Activated CD8-positive, alpha-beta T cell treated with anti-CD3 and anti-CD28 coated beads, Interleukin-2, amount 10 ng/mL, durations not matched to agents 7 days and 5 days (primary cell): ENCODE measurements around the gene TSPAN2. TPM values are rescaled to one million over a fixed set of nuclear protein-coding genes. Genes with fewer than 3 reads are reported as not detected.
A peak's percentile ranks its signal among the peaks of the same experiment; 100 is the strongest.

ENCODE experiments used
- ATAC-seq: fragments of 150-1000 bp; cut with Tn5 transposase; one replicate; pipeline ENCODE4 v1.10.0; 2021; ENCODE audit warnings: moderate library complexity
- CTCF ChIA-PET: fragments of 350-600 bp; sonication (Branson Sonifier 250); formaldehyde crosslinking; loops from one replicate; lab custom pipeline; 2021; ENCODE audit warnings: antibody characterized with exemption; lab: Charles Lee
- POLR2A ChIA-PET: fragments of 350-600 bp; sonication (Branson Sonifier 250); formaldehyde crosslinking; loops from one replicate; lab custom pipeline; 2021; ENCODE audit warnings: antibody characterized with exemption; lab: Charles Lee
- DNase-seq: peaks from one replicate; pipeline ENCODE4 v3.0.0-alpha.2; 2020
- H3K27ac Mint-ChIP-seq: one replicate; pipeline ENCODE4 v1.8.0; 2021; ENCODE audit warnings: mild to moderate bottlenecking, mixed read lengths
- H3K27me3 Mint-ChIP-seq: one replicate; pipeline ENCODE4 v1.8.0; 2021; ENCODE audit warnings: low read depth, mixed read lengths
- H3K36me3 Mint-ChIP-seq: one replicate; pipeline ENCODE4 v1.8.0; 2021; ENCODE audit warnings: low read depth, mixed read lengths
- H3K4me1 Mint-ChIP-seq: one replicate; pipeline ENCODE4 v1.8.0; 2021; ENCODE audit warnings: low read depth, mixed read lengths
- H3K4me3 Mint-ChIP-seq: one replicate; pipeline ENCODE4 v1.8.0; 2021; ENCODE audit warnings: mild to moderate bottlenecking, mixed read lengths
- H3K9me3 Mint-ChIP-seq: one replicate; pipeline ENCODE4 v1.8.0; 2022; ENCODE audit warnings: mixed read lengths; ENCODE audit not compliant: insufficient read depth
- total RNA-seq, 2 experiments: library from RNA; stranded (reverse); gene quantifications; one replicate each; pipeline ENCODE4 v1.2.3, GENCODE V29; 2021

Gene TSPAN2
- total RNA-seq, 2 experiments from 2014 or later, result 0.31 to 0.84 TPM

DNA sequence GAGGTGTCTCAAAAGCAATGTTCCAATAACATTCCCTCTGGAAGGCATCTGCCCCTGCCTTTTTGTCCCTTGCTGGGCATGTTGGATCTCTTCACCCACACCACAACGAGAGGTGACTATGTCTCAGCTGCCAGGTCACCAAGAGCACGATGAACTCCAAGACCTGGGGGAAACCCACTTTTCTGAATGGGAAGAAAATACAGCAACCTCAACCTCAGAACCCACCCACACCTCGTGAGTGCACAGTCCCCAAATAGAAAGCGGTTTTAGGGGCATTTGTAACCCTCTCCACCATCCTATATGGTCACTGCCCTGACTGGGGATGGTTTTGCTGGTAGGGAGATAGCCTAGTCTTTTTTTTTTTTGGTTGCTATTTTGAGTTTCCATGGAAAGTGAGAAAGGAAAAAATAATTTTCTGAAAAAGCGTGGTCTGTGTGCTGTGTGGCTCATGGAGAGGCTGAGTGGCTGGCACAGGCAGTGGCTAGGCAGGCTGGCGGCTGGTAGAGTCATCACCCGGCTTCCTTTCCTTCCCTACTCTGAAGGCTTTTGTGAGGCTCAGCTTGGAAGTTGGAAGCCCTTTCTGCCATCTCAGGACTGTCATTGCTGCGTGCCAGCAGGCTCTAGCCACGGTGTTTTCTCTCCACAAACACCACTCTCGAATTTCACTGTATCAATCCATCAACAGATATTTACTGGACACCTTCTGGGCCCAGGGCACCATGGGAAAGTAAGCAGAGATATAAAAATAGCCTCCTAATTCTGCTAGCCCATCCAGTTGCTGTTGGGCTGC is 15.8 kb downstream of the TSPAN2 start:
- ATAC-seq (no peak), DNase-seq (no peak)
- Mint-ChIP-seq H3K4me1 (peaks cover 2% of the 10 kb centered on the region), H3K27me3 (peaks cover 11% of the 10 kb centered on the region), H3K4me3 (no peak overlapping the region), H3K36me3 (no peaks in the 10 kb centered on the region), H3K9me3 (no peaks in the 10 kb centered on the region), H3K27ac (no peak overlapping the region)
- ChIA-PET POLR2A (interaction anchor here (2.9 kb wide), 1 partner anchor 26 kb away, joined by 9 read pairs; no protein-coding TSS in a partner anchor), CTCF (interaction anchor here (0.7 to 2.6 kb wide), 3 partner anchors 20 to 34 kb away, joined by 3 to 13 read pairs (median 8); no protein-coding TSS in a partner anchor)

DNA sequence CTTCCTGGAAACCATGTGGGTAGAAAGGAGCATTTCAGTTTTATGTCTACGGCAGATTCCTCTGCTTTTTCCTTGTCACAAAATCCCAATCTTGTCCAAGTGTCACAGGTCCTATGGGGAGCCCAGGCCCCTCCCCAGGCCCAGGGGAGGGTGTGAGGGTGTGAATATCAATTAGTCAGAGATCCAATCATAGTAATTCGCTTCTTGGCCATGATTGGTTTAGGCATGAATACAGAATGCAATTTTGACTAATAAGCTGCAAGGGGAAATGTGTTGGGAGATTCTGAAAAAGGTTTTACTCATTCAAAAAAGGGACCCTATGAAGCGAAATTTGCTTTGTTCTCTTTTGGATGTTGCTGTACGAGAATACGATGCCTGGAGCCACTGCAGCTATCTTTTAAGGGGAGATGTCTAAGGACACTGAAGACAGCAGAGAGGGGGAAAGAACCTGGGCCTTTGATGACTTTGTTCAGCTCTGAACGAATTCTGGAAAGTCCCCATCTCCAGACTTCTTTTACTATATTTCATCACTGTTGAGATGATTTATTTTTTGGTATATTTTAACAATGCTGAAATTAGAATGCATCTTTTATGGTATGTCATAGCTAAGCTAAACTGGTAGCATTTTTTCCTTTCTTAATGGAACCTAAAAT is 18.2 kb downstream of the TSPAN2 start:
- Mint-ChIP-seq H3K36me3 (no peaks in the 10 kb centered on the region), H3K4me3 (no peak overlapping the region), H3K27me3 (peaks cover 9% of the 10 kb centered on the region), H3K27ac (no peak overlapping the region), H3K9me3 (no peaks in the 10 kb centered on the region), H3K4me1 (peaks cover 2% of the 10 kb centered on the region)
- ATAC-seq (no peak), DNase-seq (no peak)
- ChIA-PET CTCF (interaction anchor here (2.0 to 2.6 kb wide), 2 partner anchors 18 to 28 kb away, joined by 8 to 13 read pairs; no protein-coding TSS in a partner anchor), POLR2A (interaction anchor here (2.9 kb wide), 1 partner anchor 28 kb away, joined by 9 read pairs; no protein-coding TSS in a partner anchor)

DNA sequence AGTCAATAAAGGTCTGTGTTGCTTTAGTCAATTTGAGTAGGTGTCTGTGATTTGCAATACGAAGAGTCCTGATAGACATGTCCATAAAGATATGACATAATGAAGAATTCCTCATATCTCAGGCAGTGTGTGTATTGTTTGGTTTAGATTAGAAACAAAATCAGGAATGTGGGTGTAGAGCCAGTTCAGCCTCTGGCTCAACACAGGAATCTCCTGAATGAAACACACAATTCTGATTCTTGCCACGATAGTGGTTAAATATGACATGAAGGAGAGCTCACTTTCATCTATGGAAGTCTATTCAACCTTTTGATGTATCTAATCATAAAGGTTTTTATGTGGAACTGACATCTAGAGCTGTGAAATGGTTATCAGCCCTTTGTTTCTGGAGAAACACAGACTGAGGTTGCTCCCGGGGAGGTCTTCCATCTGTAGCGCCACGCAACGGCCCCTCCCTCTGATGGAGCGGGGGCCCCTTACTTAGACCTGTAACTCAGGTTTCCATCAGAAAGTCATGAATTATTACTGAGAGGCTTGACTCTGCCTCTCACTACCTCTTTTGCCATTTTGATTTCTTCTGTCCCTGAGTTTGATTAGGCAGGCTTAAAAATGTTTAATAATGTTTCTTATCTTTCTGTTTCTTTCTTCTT is 19.5 kb downstream of the TSPAN2 start:
- Mint-ChIP-seq H3K36me3 (no peaks in the 10 kb centered on the region), H3K4me3 (no peak overlapping the region), H3K9me3 (no peaks in the 10 kb centered on the region), H3K27ac (no peak overlapping the region), H3K4me1 (no peaks in the 10 kb centered on the region), H3K27me3 (peaks cover 7% of the 10 kb centered on the region)
- no peak for ATAC-seq
- no peak for DNase-seq
- ChIA-PET CTCF (interaction anchor here (0.9 to 1.6 kb wide), 2 partner anchors 17 to 38 kb away, joined by 3 to 5 read pairs; no protein-coding TSS in a partner anchor), POLR2A (no interaction called here)

DNA sequence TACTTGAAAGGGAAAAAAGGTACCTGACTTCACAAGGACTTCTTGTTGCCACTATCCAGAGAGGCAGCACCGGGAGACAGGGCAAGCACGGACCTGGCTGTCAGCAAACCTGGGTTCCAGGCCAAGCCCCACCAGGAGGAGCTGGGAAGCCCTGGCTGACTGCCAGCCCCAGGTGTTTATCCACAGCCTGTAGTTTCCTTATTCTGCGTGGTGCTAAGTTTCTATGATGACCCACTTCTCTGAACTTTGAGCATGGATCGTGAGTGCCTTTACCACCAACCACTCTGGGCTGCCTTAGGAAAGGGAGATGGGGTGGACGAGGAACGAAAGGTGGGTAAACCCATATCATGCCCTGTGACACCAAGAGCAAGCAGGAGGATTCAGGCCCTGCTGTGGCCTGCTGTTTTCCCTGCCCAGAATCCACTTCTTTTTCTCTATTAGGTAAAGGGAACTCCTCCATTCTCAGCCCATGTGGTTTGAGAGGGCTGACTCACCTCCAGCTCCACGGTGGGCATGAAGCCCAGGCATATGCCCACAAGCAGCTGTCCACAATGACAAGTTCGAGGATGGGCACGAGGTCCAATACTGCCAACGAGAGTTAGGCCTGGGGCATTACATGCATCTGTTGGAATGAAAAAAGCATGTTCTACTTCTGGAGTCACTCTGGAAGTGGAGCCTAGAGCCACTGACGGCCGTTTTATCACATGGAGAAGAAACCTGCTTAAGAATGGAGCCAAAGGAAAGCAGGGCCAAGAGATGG is 20.3 kb downstream of the TSPAN2 start:
- ATAC-seq (no peak), DNase-seq (no peak)
- no peak overlapping the region for H3K27ac Mint-ChIP-seq
- no peak overlapping the region for H3K4me3 Mint-ChIP-seq
- H3K4me1 Mint-ChIP-seq, result peaks cover 6% of the 10 kb centered on the region
- no peaks in the 10 kb centered on the region for H3K36me3 Mint-ChIP-seq
- ChIA-PET CTCF (interaction anchor here (0.9 to 1.6 kb wide), 2 partner anchors 16 to 38 kb away, joined by 3 to 5 read pairs; no protein-coding TSS in a partner anchor), POLR2A (interaction anchor here (0.5 kb wide), 1 partner anchor 28 kb away, joined by 5 read pairs; no protein-coding TSS in a partner anchor)
- peaks cover under 1% of the 10 kb centered on the region for H3K27me3 Mint-ChIP-seq
- no peaks in the 10 kb centered on the region for H3K9me3 Mint-ChIP-seq

DNA sequence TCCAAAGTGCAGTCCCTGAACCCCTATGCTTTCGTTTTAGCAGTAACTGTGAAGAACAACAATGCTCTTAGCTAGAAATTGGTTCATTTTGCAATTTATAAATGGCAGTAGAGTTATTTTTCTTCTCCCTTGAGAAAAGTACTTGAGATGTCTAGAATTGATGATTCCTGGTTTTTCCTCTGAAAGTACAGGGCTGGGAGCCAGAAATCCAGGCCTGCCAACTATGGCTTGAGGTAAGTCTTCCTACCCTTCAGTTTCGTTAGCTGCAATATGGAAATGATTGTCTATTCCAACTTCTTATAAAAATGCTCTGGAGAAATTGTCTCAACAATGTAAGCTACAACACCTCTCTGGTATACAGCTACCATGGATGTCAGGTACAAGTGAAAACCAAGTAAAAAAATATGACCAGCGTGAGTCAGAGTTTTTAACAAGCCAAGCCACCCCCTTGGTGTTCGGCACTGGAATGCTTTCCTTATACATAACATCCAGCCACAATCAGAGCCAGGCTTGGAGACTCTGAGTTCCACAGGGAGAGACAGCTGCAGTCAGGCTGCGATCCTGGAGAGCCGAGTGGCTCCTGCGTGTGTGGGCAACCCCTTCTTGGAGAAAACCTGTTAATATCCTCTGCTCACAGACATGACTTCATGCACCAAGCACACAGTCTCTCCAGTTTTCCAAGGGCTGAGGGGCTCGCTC is 22.0 kb downstream of the TSPAN2 start:
- DNase-seq (no peak), ATAC-seq (no peak)
- H3K27ac Mint-ChIP-seq, result no peak overlapping the region
- no peaks in the 10 kb centered on the region for H3K9me3 Mint-ChIP-seq
- peaks cover 4% of the 10 kb centered on the region for H3K36me3 Mint-ChIP-seq
- H3K4me3 Mint-ChIP-seq, result no peak overlapping the region
- H3K27me3 Mint-ChIP-seq, result no peaks in the 10 kb centered on the region
- POLR2A ChIA-PET, result no interaction called here
- CTCF ChIA-PET, result interaction anchor here (0.9 to 1.5 kb wide), 3 partner anchors 14 to 29 kb away, joined by 3 to 9 read pairs (median 4); no protein-coding TSS in a partner anchor
- H3K4me1 Mint-ChIP-seq, result peaks cover 22% of the 10 kb centered on the region

DNA sequence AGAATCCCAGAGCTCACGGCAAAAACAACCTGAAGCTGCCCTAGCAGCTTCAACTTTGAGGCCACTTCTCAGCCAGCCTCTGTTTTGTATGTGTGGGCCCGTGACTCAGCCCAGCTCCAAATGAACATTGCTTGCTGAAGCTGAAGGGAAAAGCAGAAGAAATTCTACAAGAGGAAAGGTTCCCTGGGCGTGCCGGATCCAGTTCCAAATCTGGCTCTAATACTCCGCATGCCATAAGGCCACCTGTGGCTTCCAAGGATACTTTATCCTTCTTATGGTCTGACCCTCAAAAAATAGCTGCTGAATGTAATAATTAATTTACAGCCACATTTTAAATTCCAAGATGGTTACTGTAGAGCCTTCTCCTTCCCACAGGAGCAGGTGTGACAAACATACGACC is 24.3 kb downstream of the TSPAN2 start:
- Mint-ChIP-seq H3K9me3 (no peaks in the 10 kb centered on the region), H3K4me3 (no peak overlapping the region), H3K27me3 (peaks cover 2% of the 10 kb centered on the region), H3K27ac (no peak overlapping the region), H3K4me1 (peaks cover 32% of the 10 kb centered on the region), H3K36me3 (peaks cover 4% of the 10 kb centered on the region)
- ChIA-PET POLR2A (interaction anchor here (0.5 to 1.5 kb wide), 2 partner anchors 34 to 79 kb away, joined by 4 to 6 read pairs; no protein-coding TSS in a partner anchor), CTCF (interaction anchor here (0.6 to 1.4 kb wide), 3 partner anchors 12 to 15 kb away, joined by 3 to 6 read pairs (median 3); no protein-coding TSS in a partner anchor)
- no peak for DNase-seq
- no peak for ATAC-seq

DNA sequence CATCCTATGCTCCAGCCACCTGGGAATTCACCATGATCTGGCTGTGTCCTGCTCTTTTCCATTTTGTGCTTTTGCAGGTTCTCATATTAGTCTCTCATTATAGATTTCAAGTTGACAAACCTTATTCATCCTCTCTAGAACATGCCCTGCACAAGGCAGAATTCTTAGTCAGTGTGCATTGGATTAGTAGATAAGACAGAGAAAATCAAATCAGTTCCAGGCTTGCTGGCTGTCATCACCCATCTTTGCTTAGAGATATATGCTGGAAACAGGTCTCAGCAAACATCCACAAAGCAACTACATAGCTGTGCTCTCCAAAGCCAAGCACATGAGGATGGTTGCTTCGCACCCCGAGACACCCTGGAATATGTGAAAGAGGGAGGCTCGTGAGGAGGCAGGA is 24.8 kb downstream of the TSPAN2 start:
- ATAC-seq (no peak), DNase-seq (no peak)
- H3K36me3 Mint-ChIP-seq, result peaks cover 4% of the 10 kb centered on the region
- ChIA-PET POLR2A (interaction anchor here (1.5 kb wide), 1 partner anchor 35 kb away, joined by 6 read pairs; no protein-coding TSS in a partner anchor), CTCF (interaction anchor here (0.6 to 1.4 kb wide), 2 partner anchors 11 to 14 kb away, joined by 3 to 6 read pairs; no protein-coding TSS in a partner anchor)
- H3K4me3 Mint-ChIP-seq, result no peak overlapping the region
- H3K27me3 Mint-ChIP-seq, result peaks cover 2% of the 10 kb centered on the region
- H3K4me1 Mint-ChIP-seq, result peaks cover 32% of the 10 kb centered on the region
- H3K27ac Mint-ChIP-seq, result no peak overlapping the region
- H3K9me3 Mint-ChIP-seq, result no peaks in the 10 kb centered on the region

DNA sequence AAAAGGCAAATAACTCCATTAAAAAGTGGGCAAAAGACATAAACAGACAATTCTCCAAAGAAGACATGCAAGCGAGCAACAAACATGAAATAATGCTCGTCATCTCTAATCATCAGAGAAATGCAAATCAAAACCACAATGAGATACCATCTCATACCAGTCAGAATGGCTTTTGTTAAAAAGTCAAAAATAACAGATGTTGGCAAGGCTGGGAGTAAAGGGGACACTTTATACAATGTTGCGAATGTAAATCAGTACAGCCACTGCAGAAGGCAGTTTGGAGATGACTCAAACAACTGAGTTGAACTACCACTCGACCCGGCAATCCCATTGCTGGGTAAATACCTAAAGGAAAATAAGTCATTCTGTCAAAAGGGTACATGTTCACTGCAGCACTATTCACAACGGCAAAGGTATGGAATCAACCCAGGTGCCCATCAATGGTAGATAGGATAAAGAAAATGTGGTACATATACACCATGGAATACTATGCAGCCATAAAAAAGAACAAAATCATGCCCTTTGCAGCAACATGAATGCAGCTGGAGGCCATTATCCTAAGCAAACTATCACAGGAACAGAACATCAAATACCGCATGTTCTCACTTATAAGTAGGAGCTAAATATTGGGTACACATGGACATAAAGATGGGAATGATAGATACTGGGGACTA is 25.9 kb downstream of the TSPAN2 start:
- peak; percentile 26 for ATAC-seq
- Mint-ChIP-seq H3K4me1 (peaks cover 32% of the 10 kb centered on the region), H3K27ac (peak overlapping the region; percentile 78), H3K4me3 (peak overlapping the region; percentile 7), H3K36me3 (peaks cover 4% of the 10 kb centered on the region), H3K27me3 (peaks cover 2% of the 10 kb centered on the region), H3K9me3 (no peaks in the 10 kb centered on the region)
- ChIA-PET POLR2A (no interaction called here), CTCF (interaction anchor here (0.8 kb wide), 1 partner anchor 51 kb away, joined by 3 read pairs; no protein-coding TSS in a partner anchor)
- DNase-seq, result no peak

DNA sequence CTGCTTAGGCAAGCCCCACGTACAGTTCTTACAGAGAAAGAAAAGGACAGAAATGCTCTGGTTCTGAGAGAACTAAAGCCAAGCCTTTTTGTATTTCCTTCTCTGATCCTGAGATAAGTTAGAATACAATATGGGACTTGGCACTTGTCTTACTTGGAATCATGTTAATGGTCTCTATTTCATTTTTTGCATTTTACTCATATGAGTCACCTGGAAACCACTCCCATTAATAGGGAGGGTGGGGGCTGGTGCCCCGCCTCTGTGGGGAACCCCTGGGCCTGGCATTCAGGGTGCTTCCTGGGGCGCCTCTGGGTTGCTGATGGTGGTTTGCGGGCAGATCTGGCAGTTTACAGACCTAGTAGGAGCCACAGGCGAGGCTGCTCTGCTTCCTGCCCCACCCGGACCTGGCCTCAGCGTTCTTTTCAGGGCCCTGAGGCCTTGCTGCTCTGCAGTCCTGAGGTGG is 26.7 kb downstream of the TSPAN2 start:
- DNase-seq (peak; percentile 96), ATAC-seq (peak; percentile 99)
- H3K4me3 Mint-ChIP-seq, result peak overlapping the region; percentile 34
- POLR2A ChIA-PET, result no interaction called here
- peak overlapping the region; percentile 78 for H3K27ac Mint-ChIP-seq
- peaks cover 4% of the 10 kb centered on the region for H3K36me3 Mint-ChIP-seq
- no peaks in the 10 kb centered on the region for H3K9me3 Mint-ChIP-seq
- CTCF ChIA-PET, result interaction anchor here (0.6 to 1.8 kb wide), 3 partner anchors 9 to 37 kb away, joined by 3 to 6 read pairs (median 3); no protein-coding TSS in a partner anchor
- peaks cover 2% of the 10 kb centered on the region for H3K27me3 Mint-ChIP-seq
- H3K4me1 Mint-ChIP-seq, result peaks cover 32% of the 10 kb centered on the region

DNA sequence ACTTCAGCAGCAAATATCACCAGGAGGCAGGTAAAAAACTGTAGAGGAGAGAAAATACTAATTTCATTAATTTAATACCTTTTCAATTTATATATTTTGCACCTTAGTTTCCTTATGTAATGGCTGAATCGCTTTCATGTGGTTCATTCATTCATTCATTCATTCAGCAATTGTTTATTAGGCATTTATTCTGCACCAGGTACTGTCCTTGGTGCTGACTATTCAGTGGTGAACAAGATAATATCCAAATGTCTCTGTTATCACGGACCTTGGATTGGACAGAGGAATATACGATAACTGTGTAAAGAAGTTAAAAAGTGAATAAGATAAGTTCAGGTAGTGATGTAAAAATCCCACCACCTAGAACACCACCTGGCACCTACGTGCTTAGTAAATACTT is 28.8 kb downstream of the TSPAN2 start:
- ChIA-PET CTCF (no interaction called here), POLR2A (no interaction called here)
- DNase-seq (no peak), ATAC-seq (no peak)
- Mint-ChIP-seq H3K4me3 (no peak overlapping the region), H3K36me3 (peaks cover 4% of the 10 kb centered on the region), H3K27ac (no peak overlapping the region), H3K27me3 (peaks cover 2% of the 10 kb centered on the region), H3K9me3 (no peaks in the 10 kb centered on the region), H3K4me1 (peaks cover 32% of the 10 kb centered on the region)
